H9 (cell line): ENCODE data around the gene SAMM50. TPM values are rescaled to one million over a fixed set of nuclear protein-coding genes. Genes with fewer than 3 reads are reported as not detected.

Experiments used
- DNase-seq: peaks from one replicate; pipeline ENCODE4 v3.0.0-alpha.2; 2017
- H2AFZ ChIP-seq: one replicate; pipeline ENCODE4 v1.6.1; 2013; ENCODE audit warnings: mild to moderate bottlenecking, low read length, control low read depth, moderate library complexity
- H2AK5ac ChIP-seq: 2 replicates; pipeline ENCODE4 v1.6.1; 2013; ENCODE audit warnings: low read length, control low read depth, mixed read lengths; ENCODE audit not compliant: insufficient read length
- H2BK120ac ChIP-seq: one replicate; pipeline ENCODE4 v1.6.1; 2013; ENCODE audit warnings: low read depth, mild to moderate bottlenecking, low read length, control low read depth, inconsistent platforms; ENCODE audit not compliant: poor library complexity, severe bottlenecking
- H2BK12ac ChIP-seq: 2 replicates; pipeline ENCODE4 v1.6.1; 2013; ENCODE audit warnings: low read length, control low read depth, mixed read lengths, low read depth; ENCODE audit not compliant: insufficient read length
- H2BK15ac ChIP-seq: 2 replicates; pipeline ENCODE4 v1.6.1; 2013; ENCODE audit warnings: low read depth, low read length, control low read depth
- H2BK20ac ChIP-seq: one replicate; pipeline ENCODE4 v1.6.1; 2013; ENCODE audit warnings: low read depth, mild to moderate bottlenecking, low read length, control low read depth, inconsistent platforms; ENCODE audit not compliant: poor library complexity, severe bottlenecking
- H2BK5ac ChIP-seq: 2 replicates; pipeline ENCODE4 v1.6.1; 2013; ENCODE audit warnings: low read length, control low read depth, mixed read lengths; ENCODE audit not compliant: insufficient read length
- H3K14ac ChIP-seq: 2 replicates; pipeline ENCODE4 v1.6.1; 2013; ENCODE audit warnings: low read length, control low read depth; ENCODE audit not compliant: insufficient read depth
- H3K18ac ChIP-seq: 2 replicates; pipeline ENCODE4 v1.6.1; 2013; ENCODE audit warnings: low read depth, mild to moderate bottlenecking, mixed read lengths, low read length, control low read depth; ENCODE audit not compliant: insufficient read length
- H3K23ac ChIP-seq: 2 replicates; pipeline ENCODE4 v1.6.1; 2013; ENCODE audit warnings: low read length, control low read depth, mixed read lengths, low read depth; ENCODE audit not compliant: insufficient read length
- H3K23me2 ChIP-seq: 2 replicates; pipeline ENCODE4 v1.6.1; 2013; ENCODE audit warnings: low read depth, mild to moderate bottlenecking, mixed read lengths, low read length, control low read depth; ENCODE audit not compliant: insufficient read length, poor library complexity, severe bottlenecking
- H3K27ac ChIP-seq: 2 replicates; pipeline ENCODE4 v1.5.1; 2013; ENCODE audit warnings: low read length, control low read depth, mixed read lengths, low read depth; ENCODE audit not compliant: insufficient read length
- H3K27me3 ChIP-seq: 2 replicates; pipeline ENCODE4 v1.6.1; 2013; ENCODE audit warnings: low read length, control low read depth, inconsistent platforms; ENCODE audit not compliant: insufficient read depth
- H3K4ac ChIP-seq: 2 replicates; pipeline ENCODE4 v1.6.1; 2013; ENCODE audit warnings: low read depth, mild to moderate bottlenecking, control low read depth, inconsistent platforms, low read length, moderate library complexity
- H3K4me1 ChIP-seq: 2 replicates; pipeline ENCODE4 v1.6.1; 2013; ENCODE audit warnings: low read length, control low read depth, inconsistent platforms; ENCODE audit not compliant: insufficient read depth
- H3K4me2 ChIP-seq: 2 replicates; pipeline ENCODE4 v1.6.1; 2013; ENCODE audit warnings: low read length, control low read depth, mixed read lengths; ENCODE audit not compliant: insufficient read length, insufficient read depth
- H3K56ac ChIP-seq: 2 replicates; pipeline ENCODE4 v1.6.1; 2013; ENCODE audit warnings: low read depth, mild to moderate bottlenecking, mixed read lengths, low read length, control low read depth; ENCODE audit not compliant: insufficient read length
- H3K79me1 ChIP-seq: 2 replicates; pipeline ENCODE4 v1.6.1; 2013; ENCODE audit warnings: low read depth, mild to moderate bottlenecking, moderate library complexity, low read length, control low read depth, inconsistent platforms; ENCODE audit not compliant: insufficient read depth, poor library complexity, severe bottlenecking
- H3K79me2 ChIP-seq: 2 replicates; pipeline ENCODE4 v1.6.1; 2013; ENCODE audit warnings: low read length, control low read depth, inconsistent platforms; ENCODE audit not compliant: insufficient read depth
- H3K9ac ChIP-seq: 2 replicates; pipeline ENCODE4 v1.6.1; 2013; ENCODE audit warnings: low read length, control low read depth, mixed read lengths; ENCODE audit not compliant: insufficient read length; ENCODE audit errors: extremely low read depth
- H3K9me3 ChIP-seq: one replicate; pipeline ENCODE4 v1.6.1; 2013; ENCODE audit warnings: low read depth, low read length, inconsistent platforms; ENCODE audit not compliant: control insufficient read depth
- H3T11ph ChIP-seq: one replicate; pipeline ENCODE4 v1.6.1; 2013; ENCODE audit warnings: mild to moderate bottlenecking, low read length, control low read depth, inconsistent platforms
- H4K20me1 ChIP-seq: one replicate; pipeline ENCODE4 v1.6.1; 2013; ENCODE audit not compliant: control insufficient read depth, insufficient read length, insufficient read depth
- H4K5ac ChIP-seq: 2 replicates; pipeline ENCODE4 v1.6.1; 2013; ENCODE audit warnings: low read depth, mild to moderate bottlenecking, mixed read lengths, low read length, control low read depth; ENCODE audit not compliant: insufficient read length
- H4K8ac ChIP-seq: replicated peaks from 2 replicates; pipeline ENCODE4 v1.6.1; 2013; ENCODE audit warnings: low read length, control low read depth, mixed read lengths, low read depth; ENCODE audit not compliant: insufficient read length
- H4K91ac ChIP-seq: 2 replicates; pipeline ENCODE4 v1.6.1; 2013; ENCODE audit warnings: low read depth, mild to moderate bottlenecking, moderate library complexity, mixed read lengths, low read length, control low read depth; ENCODE audit not compliant: insufficient read length
- H3K27ac Mint-ChIP-seq, 3 experiments: 2 replicates in 2 of 3; 3 replicates in 1 of 3; pipeline ENCODE4 v1.8.0; 2020 to 2021; ENCODE audit warnings: mixed read lengths in 3 of 3, mild to moderate bottlenecking in 1 of 3, moderate library complexity in 1 of 3
- H3K27me3 Mint-ChIP-seq: 2 replicates; pipeline ENCODE4 v1.8.0; 2021; ENCODE audit warnings: low read depth, mild to moderate bottlenecking, moderate library complexity, mixed read lengths
- H3K36me3 Mint-ChIP-seq, 3 experiments: 2 replicates in 2 of 3; 3 replicates in 1 of 3; pipeline ENCODE4 v1.8.0; 2020 to 2021; ENCODE audit warnings: low read depth in 3 of 3, mixed read lengths in 3 of 3; ENCODE audit not compliant: insufficient read depth in 1 of 3
- H3K4me1 Mint-ChIP-seq, 2 experiments: 2 replicates each; pipeline ENCODE4 v1.8.0; 2020; ENCODE audit warnings: mixed read lengths in 2 of 2
- H3K4me3 Mint-ChIP-seq, 2 experiments: 2 replicates in 1 of 2; 3 replicates in 1 of 2; pipeline ENCODE4 v1.8.0; 2020 to 2021; ENCODE audit warnings: mild to moderate bottlenecking in 2 of 2, mixed read lengths in 2 of 2, moderate library complexity in 1 of 2
- H3K9me3 Mint-ChIP-seq, 2 experiments: 2 replicates in 1 of 2; 3 replicates in 1 of 2; pipeline ENCODE4 v1.8.0; 2020; ENCODE audit warnings: mild to moderate bottlenecking in 2 of 2, mixed read lengths in 2 of 2, moderate library complexity in 1 of 2
- WGBS: extraction: QIAGEN DNeasy Blood & Tissue Kit; methylation state at CpG from one replicate; pipeline ENCODE4 v1.1.7; 2013; ENCODE audit warnings: missing lambda C conversion rate, low lambda C conversion rate, mixed read lengths; ENCODE audit not compliant: insufficient read length; ENCODE audit errors: extremely low coverage; 5-methylcytosine and 5-hydroxymethylcytosine counted together
- total RNA-seq: library from RNA; stranded (reverse); gene quantifications from 2 replicates; pipeline ENCODE4 v1.2.1, GENCODE V29; 2021
- TF ChIP-seq, protein P1 (sequence below): fragments of 200-600 bp; sonication (generic); conservative IDR thresholded peaks from 3 replicates; pipeline ENCODE4 v1.8.0; 2021; ENCODE audit warnings: antibody characterized with exemption, mild to moderate bottlenecking

The SAMM50 gene
- total RNA-seq, 1 experiment from 2014 or later, result 57.2 TPM

DNA sequence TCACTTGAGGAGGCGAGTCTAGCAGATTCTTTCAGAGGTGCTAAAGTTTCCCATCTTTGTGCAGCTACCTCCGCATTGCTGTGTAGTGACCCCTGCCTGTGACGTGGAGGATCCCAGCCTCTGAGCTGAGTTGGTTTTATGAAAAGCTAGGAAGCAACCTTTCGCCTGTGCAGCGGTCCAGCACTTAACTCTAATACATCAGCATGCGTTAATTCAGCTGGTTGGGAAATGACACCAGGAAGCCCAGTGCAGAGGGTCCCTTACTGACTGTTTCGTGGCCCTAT, 8.9 kb upstream of the SAMM50 start:
- Mint-ChIP-seq H3K4me1 (no peaks in the 10 kb centered on the region), H3K27ac (peak overlapping the region in 1 of 3 experiments; percentile 61; a peak in 1 of 7 replicates), H3K4me3 (no peak overlapping the region; a peak in 1 of 5 replicates), H3K36me3 (peaks cover 32 to 62% (median 61%) of the 10 kb centered on the region in 3 experiments), H3K27me3 (no peaks in the 10 kb centered on the region), H3K9me3 (peaks cover 0 to 2% of the 10 kb centered on the region in 2 experiments; a peak in 2 of 5 replicates)
- H3K14ac ChIP-seq, result no peak overlapping the region
- H2BK20ac ChIP-seq, result no peak overlapping the region
- no peaks in the 10 kb centered on the region for H4K20me1 ChIP-seq
- H3K23me2 ChIP-seq, result no peaks in the 10 kb centered on the region
- TF ChIP-seq, protein P1, sequence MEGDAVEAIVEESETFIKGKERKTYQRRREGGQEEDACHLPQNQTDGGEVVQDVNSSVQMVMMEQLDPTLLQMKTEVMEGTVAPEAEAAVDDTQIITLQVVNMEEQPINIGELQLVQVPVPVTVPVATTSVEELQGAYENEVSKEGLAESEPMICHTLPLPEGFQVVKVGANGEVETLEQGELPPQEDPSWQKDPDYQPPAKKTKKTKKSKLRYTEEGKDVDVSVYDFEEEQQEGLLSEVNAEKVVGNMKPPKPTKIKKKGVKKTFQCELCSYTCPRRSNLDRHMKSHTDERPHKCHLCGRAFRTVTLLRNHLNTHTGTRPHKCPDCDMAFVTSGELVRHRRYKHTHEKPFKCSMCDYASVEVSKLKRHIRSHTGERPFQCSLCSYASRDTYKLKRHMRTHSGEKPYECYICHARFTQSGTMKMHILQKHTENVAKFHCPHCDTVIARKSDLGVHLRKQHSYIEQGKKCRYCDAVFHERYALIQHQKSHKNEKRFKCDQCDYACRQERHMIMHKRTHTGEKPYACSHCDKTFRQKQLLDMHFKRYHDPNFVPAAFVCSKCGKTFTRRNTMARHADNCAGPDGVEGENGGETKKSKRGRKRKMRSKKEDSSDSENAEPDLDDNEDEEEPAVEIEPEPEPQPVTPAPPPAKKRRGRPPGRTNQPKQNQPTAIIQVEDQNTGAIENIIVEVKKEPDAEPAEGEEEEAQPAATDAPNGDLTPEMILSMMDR, result no peak
- H2AK5ac ChIP-seq, result no peak overlapping the region
- H3K27ac ChIP-seq, result no peak overlapping the region
- no peak overlapping the region for H2BK120ac ChIP-seq
- H2BK12ac ChIP-seq, result no peak overlapping the region
- H3K23ac ChIP-seq, result no peak overlapping the region
- no peak overlapping the region for H3K4me2 ChIP-seq
- H3T11ph ChIP-seq, result no peak overlapping the region
- H3K79me2 ChIP-seq, result no peaks in the 10 kb centered on the region
- H2BK5ac ChIP-seq, result no peak overlapping the region
- H3K9ac ChIP-seq, result no peak overlapping the region
- no peak overlapping the region for H2BK15ac ChIP-seq
- no peak overlapping the region for H4K5ac ChIP-seq
- no peak overlapping the region for H3K4ac ChIP-seq
- H4K8ac ChIP-seq, result no peak overlapping the region
- no peaks in the 10 kb centered on the region for H3K79me1 ChIP-seq
- no peaks in the 10 kb centered on the region for H3K27me3 ChIP-seq
- H2AFZ ChIP-seq, result no peak overlapping the region
- no peak overlapping the region for H3K18ac ChIP-seq
- no peaks in the 10 kb centered on the region for H3K9me3 ChIP-seq
- H3K4me1 ChIP-seq, result no peaks in the 10 kb centered on the region
- H4K91ac ChIP-seq, result no peak overlapping the region
- no peak for DNase-seq
- H3K56ac ChIP-seq, result no peak overlapping the region
- no CpG with 5 or more reads among the region's 7 CpGs for WGBS
